Endothelial cell of umbilical vein (primary cell): ENCODE results near the gene IGF2R. TPM values are rescaled to one million over a fixed set of nuclear protein-coding genes. Genes with fewer than 3 reads are reported as not detected.

ENCODE experiments used
- BruUV-seq: library from RNA; stranded (reverse); fragments of 400-500 nt; replicated peaks from 2 replicates; lab custom pipeline; 2021; lab: Mats Ljungman, UMichigan
- CTCF ChIA-PET: fragments of 300-600, 350-600 bp; sonication (Branson Sonifier 250); formaldehyde crosslinking; loops from one replicate; lab custom pipeline; 2021; ENCODE audit warnings: antibody characterized with exemption, inconsistent platforms; lab: Charles Lee
- POLR2A ChIA-PET: fragments of 300-600, 350-600 bp; sonication (Branson Sonifier 250); formaldehyde crosslinking; loops from one replicate; lab custom pipeline; 2021; ENCODE audit warnings: antibody characterized with exemption, inconsistent platforms; lab: Charles Lee
- DNase-seq: peaks from one replicate; pipeline ENCODE4 v3.0.0-alpha.2; 2011; ENCODE audit warnings: low read depth, low spot score
- FAIRE-seq: peaks from 2 replicates; lab custom pipeline; 2011; peaks lifted over from hg19 to GRCh38; lab: Jason Lieb, UNC
- H2AFZ ChIP-seq: 2 replicates; pipeline ENCODE4 v1.6.0; 2012; ENCODE audit warnings: low read depth, low read length, control low read depth, inconsistent platforms
- H3K27ac ChIP-seq: 2 replicates; pipeline ENCODE4 v1.5.1; 2011; ENCODE audit warnings: low read depth, mild to moderate bottlenecking, control low read depth, low read length, moderate library complexity; ENCODE audit not compliant: insufficient read depth
- H3K27me3 ChIP-seq, 2 experiments: 2 replicates each; pipeline versions ENCODE4 v1.6.0 to v1.6.1; 2011; ENCODE audit warnings: low read length in 2 of 2, mixed read lengths in 1 of 2; ENCODE audit not compliant: control insufficient read depth in 2 of 2, insufficient read depth in 2 of 2
- H3K36me3 ChIP-seq, 2 experiments: 2 replicates in 1 of 2; 3 replicates in 1 of 2; pipeline ENCODE4 v1.5.1; 2011; ENCODE audit warnings: low read length in 2 of 2, mild to moderate bottlenecking in 1 of 2, moderate library complexity in 1 of 2; ENCODE audit not compliant: control insufficient read depth in 2 of 2, insufficient read depth in 2 of 2; ENCODE audit errors: extremely low read depth in 1 of 2
- H3K4me1 ChIP-seq: 3 replicates; pipeline ENCODE4 v1.5.1; 2011; ENCODE audit warnings: mild to moderate bottlenecking, low read length; ENCODE audit not compliant: control insufficient read depth, insufficient read depth; ENCODE audit errors: extremely low read depth
- H3K4me2 ChIP-seq: 2 replicates; pipeline ENCODE4 v1.6.1; 2011; ENCODE audit warnings: low read length, control low read depth, mixed read lengths; ENCODE audit not compliant: insufficient read depth
- H3K4me3 ChIP-seq, 3 experiments: fragments of 200-600 bp in 1 of 3; sonication (generic), shearing (Covaris generic) in 1 of 3; replicated peaks in 1 of 3; 2 replicates each; pipeline ENCODE4 v1.5.1; 2011 to 2016; ENCODE audit warnings: control low read depth in 3 of 3, low read length in 3 of 3, mild to moderate bottlenecking in 2 of 3, inconsistent platforms in 1 of 3, low read depth in 1 of 3, moderate library complexity in 1 of 3; ENCODE audit not compliant: insufficient read depth in 1 of 3
- H3K79me2 ChIP-seq: 2 replicates; pipeline ENCODE4 v1.6.0; 2012; ENCODE audit warnings: low read length, inconsistent platforms; ENCODE audit not compliant: control insufficient read depth, insufficient read depth
- H3K9ac ChIP-seq: replicated peaks from 2 replicates; pipeline ENCODE3; 2011; ENCODE audit warnings: low read length, control low read depth; ENCODE audit not compliant: insufficient read depth; ENCODE audit errors: extremely low read depth
- H3K9me1 ChIP-seq: replicated peaks from 3 replicates; pipeline ENCODE4 v1.6.0; 2011; ENCODE audit warnings: mild to moderate bottlenecking, low read length; ENCODE audit not compliant: control insufficient read depth, insufficient read depth; ENCODE audit errors: extremely low read depth
- H3K9me3 ChIP-seq: replicated peaks from 2 replicates; pipeline ENCODE4 v1.5.1; 2012; ENCODE audit warnings: low read length, inconsistent platforms; ENCODE audit not compliant: control insufficient read depth, insufficient read depth
- H4K20me1 ChIP-seq: replicated peaks from 2 replicates; pipeline ENCODE3; 2011; ENCODE audit warnings: mild to moderate bottlenecking, low read length; ENCODE audit not compliant: control insufficient read depth, insufficient read depth; ENCODE audit errors: extremely low read depth
- CTCF ChIP-seq, 2 donors: IDR thresholded peaks; 1 replicate in 1 of 2; 2 replicates in 1 of 2; pipeline ENCODE4 v1.5.1; 2011; ENCODE audit warnings: low read length in 2 of 2, mild to moderate bottlenecking in 2 of 2, moderate library complexity in 2 of 2, control low read depth in 1 of 2, inconsistent platforms in 1 of 2, low read depth in 1 of 2; ENCODE audit not compliant: insufficient read depth in 1 of 2; ENCODE audit errors: extremely low read depth in 1 of 2
- EZH2 ChIP-seq: IDR thresholded peaks from 2 replicates; pipeline ENCODE4 v1.6.1; 2012; ENCODE audit warnings: borderline replicate concordance, low read depth, mild to moderate bottlenecking, moderate library complexity, low read length, inconsistent platforms; ENCODE audit not compliant: severe bottlenecking
- FOS ChIP-seq: IDR thresholded peaks from 2 replicates; pipeline ENCODE4 v1.6.1; 2011; ENCODE audit warnings: mild to moderate bottlenecking, low read length, moderate library complexity, borderline replicate concordance; ENCODE audit not compliant: insufficient read depth
- GATA2 ChIP-seq: IDR thresholded peaks from 2 replicates; pipeline ENCODE4 v1.7.0; 2011; ENCODE audit warnings: low read depth, mild to moderate bottlenecking, moderate library complexity, mixed read lengths, low read length; ENCODE audit not compliant: insufficient read length, insufficient read depth
- JUN ChIP-seq: IDR thresholded peaks from 2 replicates; pipeline ENCODE4 v1.6.1; 2011; ENCODE audit warnings: borderline replicate concordance, low read depth; ENCODE audit not compliant: insufficient read length, insufficient read depth
- MAX ChIP-seq: IDR thresholded peaks from 2 replicates; pipeline ENCODE4 v1.6.1; 2011; ENCODE audit not compliant: insufficient read depth, insufficient read length
- MYC ChIP-seq: IDR thresholded peaks from one replicate; pipeline ENCODE4 v1.6.1; 2011; ENCODE audit warnings: mild to moderate bottlenecking, low read depth, low read length
- POLR2A ChIP-seq: IDR thresholded peaks from 2 replicates; pipeline ENCODE4 v1.6.1; 2012; ENCODE audit warnings: low read depth, mild to moderate bottlenecking, control low read depth, low read length
- POLR2AphosphoS5 ChIP-seq: IDR thresholded peaks from 2 replicates; pipeline ENCODE4 v1.6.1; 2012; ENCODE audit warnings: low read depth, mild to moderate bottlenecking, control low read depth, low read length, moderate library complexity; ENCODE audit not compliant: insufficient read depth
- dilution Hi-C: fragments of 300-500 bp; cut with MboI; formaldehyde crosslinking; loops from one replicate; pipeline ENCODE4 v1.15.0; 2019; ENCODE audit warnings: low sequenced_read_pairs; ENCODE audit not compliant: extremely low pct_ligation_motif_present
- intact Hi-C: fragments of 100-400 bp; cut with micrococcal nuclease; formaldehyde crosslinking; loops from one replicate; pipeline ENCODE4 v1.10.0; 2022
- polyA plus RNA-seq, 4 experiments: library from polyadenylated mRNA; depleted of rRNA in 3 of 4; stranded (reverse) in 3 of 4; unstranded in 1 of 4; fragments of >200 nt; gene quantifications; 2 replicates each; pipeline versions ENCODE4 v1.2.1 to v1.2.3, GENCODE V29; 2011 to 2012; ENCODE audit warnings: missing spikeins in 1 of 4
- total RNA-seq: library from RNA; stranded (reverse); gene quantifications from 2 replicates; pipeline ENCODE4 v1.2.3, GENCODE V29; 2021

IGF2R gene
- total and polyA plus RNA-seq, 2 donors (not counting 3 experiments of a cell fraction or from before 2014, with no cell fraction given), result 16.3 to 60.2 TPM

- Histone ChIP-seq H3K9me3 (no peaks in the 10 kb centered on the region), H3K27ac (no peak overlapping the region), H3K4me2 (no peak overlapping the region), H3K9me1 (no peaks in the 10 kb centered on the region), H3K9ac (no peak overlapping the region), H2AFZ (no peak overlapping the region), H3K4me3 (no peak overlapping the region), H3K4me1 (no peaks in the 10 kb centered on the region), H3K36me3 (peaks cover 2 to 27% of the 10 kb centered on the region in 2 experiments), H3K27me3 (no peaks in the 10 kb centered on the region), H4K20me1 (no peaks in the 10 kb centered on the region), H3K79me2 (no peaks in the 10 kb centered on the region)
- POLR2A ChIA-PET, result no interaction called here
- dilution Hi-C loops, result no loop called here
- FAIRE-seq (no peak), DNase-seq (no peak)
- TF ChIP-seq EZH2, result no peak
- no peak for TF ChIP-seq FOS
- no peak for TF ChIP-seq JUN
- TF ChIP-seq POLR2AphosphoS5, result no peak
- no peak for TF ChIP-seq MYC
- no peak for TF ChIP-seq POLR2A
- no peak for TF ChIP-seq CTCF (IDR thresholded peaks at IDR 0.05; ENCODE audit: extremely low read depth in 1 of 2, insufficient read depth in 1 of 2, low read depth in 1 of 2, low read length in 2 of 2)
- no peak for TF ChIP-seq MAX
- TF ChIP-seq GATA2, result no peak
- CTCF ChIA-PET, result no interaction called here
- intact Hi-C loops, result loop anchor here (5.0 kb wide), 1 partner anchor 61 kb away; no protein-coding TSS in a partner anchor
- no TSS peak for BruUV-seq
Measured at GRCh38 chr6:160043784-160044183, 74.9 kb downstream of the IGF2R start.
